ENCODE data around the gene OVOL2.
A peak's percentile ranks its signal among the peaks of the same experiment; 100 is the strongest.

OVOL2 gene

GRCh38 chr20:18011951-18012645 lies 45.6 kb downstream of the OVOL2 start:
- Histone ChIP-seq H3K4me1 (ENCODE audit: control insufficient read depth, insufficient read depth, low read length) (peaks cover 3% of the 10 kb centered on the region), H3K4me3 (ENCODE audit: low read length) (no peak overlapping the region)

GRCh38 chr20:18011482-18011881 lies 46.2 kb downstream of the OVOL2 start:
- peaks cover 3% of the 10 kb centered on the region for H3K4me1 ChIP-seq (ENCODE audit: control insufficient read depth, insufficient read depth, low read length)
- no peak for DNase-seq (ENCODE audit: low read depth)
- no peaks in the 10 kb centered on the region for H3K36me3 ChIP-seq (ENCODE audit: control insufficient read depth, insufficient read depth, low read length, severe bottlenecking)
- H3K27me3 ChIP-seq (replicated peaks; ENCODE audit: control insufficient read depth, insufficient read depth, low read length): peaks cover 6% of the 10 kb centered on the region
- no peaks in the 10 kb centered on the region for H3K9me3 ChIP-seq (ENCODE audit: control insufficient read depth, low read length)
- no peak overlapping the region for H3K4me3 ChIP-seq (ENCODE audit: low read length)
- no peak overlapping the region for H3K9ac ChIP-seq (ENCODE audit: low read length)

More at GRCh38 chr20:18011951-18012645, 45.6 kb downstream of the OVOL2 start:
- peaks cover 6% of the 10 kb centered on the region for H3K27me3 ChIP-seq (replicated peaks; ENCODE audit: control insufficient read depth, insufficient read depth, low read length)
- no peak overlapping the region for H3K9ac ChIP-seq (ENCODE audit: low read length)
- H3K36me3 ChIP-seq (ENCODE audit: control insufficient read depth, insufficient read depth, low read length, severe bottlenecking): no peaks in the 10 kb centered on the region
- DNase-seq (ENCODE audit: low read depth): no peak
- no peaks in the 10 kb centered on the region for H3K9me3 ChIP-seq (ENCODE audit: control insufficient read depth, low read length)

- H3K36me3 ChIP-seq (ENCODE audit: control insufficient read depth, insufficient read depth, low read length, severe bottlenecking): no peaks in the 10 kb centered on the region
- peaks cover 16% of the 10 kb centered on the region for H3K27me3 ChIP-seq (replicated peaks; ENCODE audit: control insufficient read depth, insufficient read depth, low read length)
- peaks cover 6% of the 10 kb centered on the region for H3K4me1 ChIP-seq (ENCODE audit: control insufficient read depth, insufficient read depth, low read length)
- no peak overlapping the region for H3K9ac ChIP-seq (ENCODE audit: low read length)
- DNase-seq (ENCODE audit: low read depth): no peak
- H3K4me3 ChIP-seq (ENCODE audit: low read length): no peak overlapping the region
- no peaks in the 10 kb centered on the region for H3K9me3 ChIP-seq (ENCODE audit: control insufficient read depth, low read length)
These were observed 48.6 kb downstream of the OVOL2 start for GRCh38 chr20:18009116-18009515.

GRCh38 chr20:18007534-18008292 lies 50.0 kb downstream of the OVOL2 start:
- H3K9ac ChIP-seq (ENCODE audit: low read length): no peak overlapping the region
- H3K4me1 ChIP-seq (ENCODE audit: control insufficient read depth, insufficient read depth, low read length): peaks cover 6% of the 10 kb centered on the region
- peaks cover 16% of the 10 kb centered on the region for H3K27me3 ChIP-seq (replicated peaks; ENCODE audit: control insufficient read depth, insufficient read depth, low read length)
- H3K36me3 ChIP-seq (ENCODE audit: control insufficient read depth, insufficient read depth, low read length, severe bottlenecking): no peaks in the 10 kb centered on the region
- DNase-seq (ENCODE audit: low read depth): no peak
- no peak overlapping the region for H3K4me3 ChIP-seq (ENCODE audit: low read length)
- H3K9me3 ChIP-seq (ENCODE audit: control insufficient read depth, low read length): no peaks in the 10 kb centered on the region

GRCh38 chr20:18006684-18007083 lies 51.0 kb downstream of the OVOL2 start:
- Histone ChIP-seq H3K9me3 (ENCODE audit: control insufficient read depth, low read length) (no peaks in the 10 kb centered on the region), H3K4me3 (ENCODE audit: low read length) (no peak overlapping the region), H3K4me1 (ENCODE audit: control insufficient read depth, insufficient read depth, low read length) (peaks cover 10% of the 10 kb centered on the region), H3K36me3 (ENCODE audit: control insufficient read depth, insufficient read depth, low read length, severe bottlenecking) (no peaks in the 10 kb centered on the region), H3K27me3 (replicated peaks; ENCODE audit: control insufficient read depth, insufficient read depth, low read length) (peaks cover 16% of the 10 kb centered on the region), H3K9ac (ENCODE audit: low read length) (no peak overlapping the region)
- no peak for DNase-seq (ENCODE audit: low read depth)

- H3K36me3 ChIP-seq (ENCODE audit: control insufficient read depth, insufficient read depth, low read length, severe bottlenecking): no peaks in the 10 kb centered on the region
- peaks cover 15% of the 10 kb centered on the region for H3K4me1 ChIP-seq (ENCODE audit: control insufficient read depth, insufficient read depth, low read length)
- no peak overlapping the region for H3K9ac ChIP-seq (ENCODE audit: low read length)
- no peaks in the 10 kb centered on the region for H3K9me3 ChIP-seq (ENCODE audit: control insufficient read depth, low read length)
- no peak for DNase-seq (ENCODE audit: low read depth)
- H3K4me3 ChIP-seq (ENCODE audit: low read length): no peak overlapping the region
- H3K27me3 ChIP-seq (replicated peaks; ENCODE audit: control insufficient read depth, insufficient read depth, low read length): peaks cover 10% of the 10 kb centered on the region
These were observed 51.7 kb downstream of the OVOL2 start for GRCh38 chr20:18005990-18006364.

GRCh38 chr20:18005170-18005989 lies 52.3 kb downstream of the OVOL2 start:
- H3K36me3 ChIP-seq (ENCODE audit: control insufficient read depth, insufficient read depth, low read length, severe bottlenecking): no peaks in the 10 kb centered on the region
- peaks cover 19% of the 10 kb centered on the region for H3K4me1 ChIP-seq (ENCODE audit: control insufficient read depth, insufficient read depth, low read length)
- no peak overlapping the region for H3K4me3 ChIP-seq (ENCODE audit: low read length)
- peaks cover 10% of the 10 kb centered on the region for H3K27me3 ChIP-seq (replicated peaks; ENCODE audit: control insufficient read depth, insufficient read depth, low read length)
- H3K9ac ChIP-seq (ENCODE audit: low read length): no peak overlapping the region
- no peaks in the 10 kb centered on the region for H3K9me3 ChIP-seq (ENCODE audit: control insufficient read depth, low read length)
- DNase-seq (ENCODE audit: low read depth): no peak

- H3K4me1 ChIP-seq (ENCODE audit: control insufficient read depth, insufficient read depth, low read length): peaks cover 19% of the 10 kb centered on the region
- DNase-seq (ENCODE audit: low read depth): no peak
These were observed 53.2 kb downstream of the OVOL2 start for GRCh38 chr20:18004384-18005031.

GRCh38 chr20:18003897-18004296 lies 53.8 kb downstream of the OVOL2 start:
- Histone ChIP-seq H3K9ac (ENCODE audit: low read length) (no peak overlapping the region), H3K36me3 (ENCODE audit: control insufficient read depth, insufficient read depth, low read length, severe bottlenecking) (no peaks in the 10 kb centered on the region), H3K27me3 (replicated peaks; ENCODE audit: control insufficient read depth, insufficient read depth, low read length) (peaks cover 10% of the 10 kb centered on the region), H3K4me1 (ENCODE audit: control insufficient read depth, insufficient read depth, low read length) (peaks cover 19% of the 10 kb centered on the region), H3K9me3 (ENCODE audit: control insufficient read depth, low read length) (no peaks in the 10 kb centered on the region), H3K4me3 (ENCODE audit: low read length) (no peak overlapping the region)
- DNase-seq (ENCODE audit: low read depth): no peak

More at GRCh38 chr20:18004384-18005031, 53.2 kb downstream of the OVOL2 start:
- Histone ChIP-seq H3K27me3 (replicated peaks; ENCODE audit: control insufficient read depth, insufficient read depth, low read length) (peaks cover 10% of the 10 kb centered on the region), H3K36me3 (ENCODE audit: control insufficient read depth, insufficient read depth, low read length, severe bottlenecking) (no peaks in the 10 kb centered on the region), H3K4me3 (ENCODE audit: low read length) (no peak overlapping the region), H3K9me3 (ENCODE audit: control insufficient read depth, low read length) (no peaks in the 10 kb centered on the region), H3K9ac (ENCODE audit: low read length) (no peak overlapping the region)

- Histone ChIP-seq H3K27me3 (replicated peaks; ENCODE audit: control insufficient read depth, insufficient read depth, low read length) (peaks cover 18% of the 10 kb centered on the region), H3K9me3 (ENCODE audit: control insufficient read depth, low read length) (no peaks in the 10 kb centered on the region), H3K9ac (ENCODE audit: low read length) (peak overlapping the region; percentile 2), H3K4me3 (ENCODE audit: low read length) (no peak overlapping the region), H3K36me3 (ENCODE audit: control insufficient read depth, insufficient read depth, low read length, severe bottlenecking) (no peaks in the 10 kb centered on the region), H3K4me1 (ENCODE audit: control insufficient read depth, insufficient read depth, low read length) (peaks cover 15% of the 10 kb centered on the region)
- DNase-seq (ENCODE audit: low read depth): peak; percentile 61
These were observed 56.4 kb downstream of the OVOL2 start for GRCh38 chr20:18001131-18001921.

All from adipocyte (in vitro differentiated cells).